Measurements from ENCODE around the gene TUBA4B. TPM values are rescaled to one million over a fixed set of nuclear protein-coding genes. Genes with fewer than 3 reads are reported as not detected.

TUBA4B gene
- total and polyA plus RNA-seq, 2 of the 4 experiments (the other 2 are of a cell fraction), result not detected

GRCh38 chr2:219221957-219222518 is 31.0 kb upstream of the TUBA4B start:
- TF ChIP-seq RFX5 (IDR thresholded peaks at IDR 0.05; ENCODE audit: low read depth, low read length) (no peak), ELK1 (IDR thresholded peaks at IDR 0.05; ENCODE audit: borderline replicate concordance, low read depth, low read length) (no peak), MAZ (IDR thresholded peaks at IDR 0.05; ENCODE audit: borderline replicate concordance, low read depth, low read length) (no peak), MAFK (IDR thresholded peaks at IDR 0.05; ENCODE audit: low read depth, low read length) (no peak), FOS (IDR thresholded peaks at IDR 0.05; ENCODE audit: low read depth, low read length) (no peak), NFE2L2 (IDR thresholded peaks at IDR 0.05; ENCODE audit: low read depth, low read length) (no peak), USF2 (IDR thresholded peaks at IDR 0.05; ENCODE audit: low read depth, low read length) (no peak)
- no peak overlapping the region for H4K5ac ChIP-seq (ENCODE audit: low read depth, low read length)
- no peak overlapping the region for H2AK9ac ChIP-seq (replicated peaks; ENCODE audit: low read depth, low read length, poor library complexity)
- H2BK120ac ChIP-seq (ENCODE audit: low read depth, low read length), result no peak overlapping the region
- H2AK5ac ChIP-seq (ENCODE audit: low read depth, low read length), result no peak overlapping the region
- no peak overlapping the region for H3K4me2 ChIP-seq (ENCODE audit: low read depth, low read length)
- H3K9me3 ChIP-seq (ENCODE audit: control insufficient read depth, insufficient read depth, low read length), result no peaks in the 10 kb centered on the region
- no peak overlapping the region for H2BK5ac ChIP-seq (ENCODE audit: low read depth, low read length, poor library complexity, severe bottlenecking)
- H4K91ac ChIP-seq (ENCODE audit: insufficient read depth, low read depth, low read length), result no peak overlapping the region
- 92% methylated on average over 8 of the region's 16 CpGs; no CpG with 5 or more reads in 1 of the 2 experiments for WGBS, 2 experiments (ENCODE audit: extremely low coverage in 2 of 2, insufficient read length in 1 of 2)
- in situ Hi-C loops (cut with MboI; ENCODE audit: low sequenced_read_pairs) (no loop called here), intact Hi-C loops (cut with micrococcal nuclease) (no loop called here), dilution Hi-C loops (cut with HindIII; ENCODE audit: low sequenced_read_pairs, unreplicated experiment) (no loop called here)
- no peak overlapping the region for H3K27ac ChIP-seq (ENCODE audit: insufficient read depth, low read length)
- H3K36me3 ChIP-seq (ENCODE audit: control insufficient read depth, insufficient read depth, low read length), result peaks cover 57% of the 10 kb centered on the region
- H3K9me1 ChIP-seq (ENCODE audit: insufficient read depth, low read length), result no peaks in the 10 kb centered on the region
- no peak overlapping the region for H4K8ac ChIP-seq (ENCODE audit: low read depth in 2 of 2, low read length in 2 of 2)
- H3K4me3 ChIP-seq (ENCODE audit: insufficient read depth, low read depth, low read length), result no peak overlapping the region
- no peak overlapping the region for H2BK15ac ChIP-seq (ENCODE audit: low read depth, low read length)
- no TSS peak for BruUV-seq (replicated peaks)
- ATAC-seq (ENCODE audit: low read depth) (no peak), DNase-seq (no peak)
- H3K4ac ChIP-seq (ENCODE audit: low read depth, low read length), result no peak overlapping the region
- CTCF ChIA-PET, result no interaction called here
- no peak overlapping the region for H2AFZ ChIP-seq (replicated peaks; ENCODE audit: low read length, poor library complexity)
- no peaks in the 10 kb centered on the region for H3K27me3 ChIP-seq (ENCODE audit: control insufficient read depth, insufficient read depth, low read length)
- H3K23ac ChIP-seq (ENCODE audit: low read depth, low read length), result no peak overlapping the region
- POLR2A ChIA-PET (ENCODE audit: unreplicated experiment), result no interaction called here
- no peak overlapping the region for H3K18ac ChIP-seq (ENCODE audit: low read depth, low read length)
- H3K4me1 ChIP-seq (ENCODE audit: control insufficient read depth, insufficient read depth, low read length), result peaks cover 5% of the 10 kb centered on the region; the same call in 1 of the 2 replicates
- peaks cover 3% of the 10 kb centered on the region for H4K20me1 ChIP-seq (ENCODE audit: insufficient read depth, low read length)
- no peak overlapping the region for H3K14ac ChIP-seq (replicated peaks; ENCODE audit: low read depth, low read length)
- H3K9ac ChIP-seq (ENCODE audit: low read depth, low read length), result no peak overlapping the region
- no peak overlapping the region for H2BK20ac ChIP-seq (ENCODE audit: low read depth, low read length)
- H3K56ac ChIP-seq (ENCODE audit: extremely low read depth, insufficient read depth, low read length), result no peak overlapping the region
- peaks cover 7 to 15% of the 10 kb centered on the region in 2 experiments; a peak in 3 of 4 replicates for H3K79me1 ChIP-seq (ENCODE audit: low read depth in 1 of 2, low read length in 2 of 2)
